HuH-7.5 (cell line): Measurements from ENCODE around the gene NIP7.

Experiments
- DNase-seq: peaks from one replicate; pipeline ENCODE4 v3.0.0; 2011; ENCODE audit warnings: low spot score

The NIP7 gene

DNA sequence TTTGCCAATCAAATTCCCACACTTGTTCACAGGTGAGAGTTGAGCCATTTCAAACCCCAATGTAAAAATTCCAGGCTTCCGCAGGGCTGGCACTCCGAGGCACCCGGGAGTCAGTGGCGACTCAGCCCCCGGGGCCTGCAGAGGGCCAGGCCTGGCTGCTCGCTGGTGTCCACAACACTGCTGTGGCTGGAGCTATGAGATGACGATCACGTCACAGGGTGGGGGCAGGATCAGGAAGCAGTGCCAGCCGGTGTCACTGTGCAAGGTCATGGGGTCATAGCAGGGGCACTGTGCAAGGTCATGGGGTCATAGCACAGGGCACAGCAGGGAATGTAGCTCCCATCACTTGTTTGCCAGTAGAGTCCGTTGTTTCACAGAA, 20.7 kb upstream of the NIP7 start:
- DNase-seq = no peak

DNA sequence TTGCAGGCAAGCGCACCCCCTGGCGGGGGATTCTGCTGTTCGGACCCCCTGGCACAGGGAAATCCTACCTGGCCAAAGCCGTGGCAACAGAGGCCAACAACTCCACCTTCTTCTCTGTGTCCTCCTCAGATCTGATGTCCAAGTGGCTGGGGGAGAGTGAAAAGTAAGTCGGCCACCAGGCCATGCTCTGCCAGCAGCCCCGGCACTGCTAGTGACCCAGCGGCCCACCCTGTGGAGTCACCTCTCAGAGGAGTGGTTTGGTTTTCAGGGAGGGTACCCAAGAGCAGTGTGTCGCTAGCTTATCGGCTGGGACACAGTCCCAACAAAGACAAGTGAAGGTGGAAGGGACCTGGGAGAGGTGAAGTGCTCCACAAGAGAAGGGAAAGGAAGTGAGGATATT, 20.2 kb upstream of the NIP7 start:
- DNase-seq = no peak

DNA sequence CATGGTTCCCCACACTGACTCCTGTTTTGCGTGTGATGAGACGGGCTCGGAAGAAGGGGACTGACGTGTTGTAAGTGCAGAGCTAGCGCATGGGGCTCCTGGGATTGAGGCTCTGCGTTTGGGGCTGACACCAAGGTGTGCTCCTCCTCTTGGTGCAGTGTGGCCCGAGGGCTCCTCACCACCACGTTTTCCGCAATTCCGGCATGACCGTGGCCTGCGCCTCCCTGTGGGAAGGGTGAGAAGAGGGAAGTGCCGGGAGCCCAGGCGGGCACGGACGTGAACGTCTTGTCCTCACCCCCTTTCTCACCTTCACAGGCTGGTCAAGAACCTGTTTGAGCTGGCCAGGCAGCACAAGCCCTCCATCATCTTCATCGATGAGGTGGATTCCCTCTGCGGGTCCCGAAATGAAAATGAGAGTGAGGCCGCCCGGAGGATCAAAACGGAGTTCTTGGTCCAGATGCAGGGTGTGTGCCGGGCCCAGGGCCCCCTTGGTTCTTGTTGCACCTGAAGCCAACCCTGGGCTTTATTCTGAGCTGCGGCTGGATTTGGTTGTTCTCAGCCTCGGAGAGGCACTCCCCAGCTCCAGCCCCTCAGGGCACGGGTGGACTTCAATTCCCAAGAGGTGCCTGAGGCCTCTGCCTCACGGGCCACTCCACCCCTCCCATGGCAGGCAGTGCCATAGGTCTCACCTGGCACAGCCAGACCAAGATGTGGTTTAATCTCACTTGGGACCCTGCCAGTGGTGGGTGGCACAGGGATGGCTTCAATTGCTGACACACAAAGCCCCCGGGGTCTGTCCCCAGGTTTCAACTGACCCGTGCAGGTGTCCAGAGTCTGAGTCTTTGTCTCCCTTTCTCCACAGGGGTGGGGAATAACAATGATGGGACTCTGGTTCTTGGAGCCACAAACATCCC, 19.5 kb upstream of the NIP7 start:
- DNase-seq = no peak

DNA sequence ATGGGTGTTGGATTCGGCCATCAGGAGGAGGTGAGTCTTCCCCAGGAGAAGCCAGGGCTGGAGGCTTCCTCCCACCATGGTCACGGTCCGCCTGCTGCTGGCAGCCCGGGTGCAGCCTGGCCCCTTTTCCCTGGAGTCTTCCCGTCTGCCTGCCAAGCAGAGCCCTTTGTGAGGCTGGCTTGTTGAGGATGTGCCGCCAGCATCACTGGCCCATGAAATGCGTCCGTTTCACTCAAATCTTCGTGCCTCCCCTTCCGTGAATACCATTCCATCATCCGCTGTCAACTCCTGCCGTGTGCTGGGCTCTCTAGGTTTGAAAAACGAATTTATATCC, 18.9 kb upstream of the NIP7 start:
- DNase-seq = no peak

DNA sequence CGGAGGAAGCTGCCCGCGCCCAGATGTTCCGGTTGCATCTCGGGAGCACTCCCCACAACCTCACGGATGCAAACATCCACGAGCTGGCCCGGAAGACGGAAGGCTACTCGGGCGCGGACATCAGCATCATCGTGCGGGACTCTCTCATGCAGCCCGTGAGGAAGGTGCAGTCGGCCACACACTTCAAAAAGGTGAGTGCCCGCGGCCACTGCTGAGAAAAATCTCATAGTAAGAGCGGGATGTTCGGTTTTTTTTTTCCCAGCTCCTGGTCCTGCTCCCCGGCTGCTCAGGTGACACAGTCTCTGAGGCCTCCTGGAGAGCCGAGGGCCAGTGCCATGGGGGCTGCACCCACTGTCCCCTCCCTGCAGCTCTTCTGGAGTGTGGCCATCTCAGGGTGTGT, 18.5 kb upstream of the NIP7 start:
- no peak for DNase-seq

DNA sequence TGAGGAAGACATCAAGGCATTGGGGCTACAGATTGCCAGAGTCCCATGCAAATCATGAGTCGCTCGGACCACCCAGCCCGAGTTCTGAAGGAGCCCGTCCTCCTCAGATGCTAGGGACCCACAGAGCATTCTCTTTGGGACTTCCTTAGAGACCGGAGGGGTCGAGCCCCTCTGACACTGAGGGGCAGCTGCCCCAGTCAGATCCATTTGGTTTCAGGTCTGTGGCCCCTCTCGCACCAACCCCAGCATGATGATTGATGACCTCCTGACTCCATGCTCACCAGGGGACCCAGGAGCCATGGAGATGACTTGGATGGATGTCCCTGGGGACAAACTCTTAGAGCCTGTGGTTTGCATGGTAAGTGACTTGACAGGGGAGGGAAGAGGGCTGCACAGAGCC, 17.2 kb upstream of the NIP7 start:
- no peak for DNase-seq

DNA sequence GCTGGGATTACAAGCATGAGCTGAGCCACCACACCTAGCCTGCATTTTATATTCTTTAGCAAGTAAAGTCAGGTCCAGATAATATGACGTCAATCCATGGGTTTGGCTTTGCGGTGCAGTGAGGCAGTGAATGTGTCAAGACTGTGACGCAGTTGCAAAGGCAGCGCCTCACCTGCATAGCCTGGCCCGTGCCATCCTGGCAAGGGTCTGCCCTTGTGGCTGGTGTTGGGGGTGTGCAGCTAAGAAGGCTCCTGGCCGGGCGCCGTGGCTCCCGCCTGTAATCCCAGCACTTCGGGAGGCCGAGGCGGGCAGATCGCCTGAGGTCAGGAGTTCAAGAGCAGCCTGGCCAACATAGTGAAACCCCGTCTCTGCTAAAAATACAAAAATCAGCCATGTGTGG, 16.2 kb upstream of the NIP7 start:
- DNase-seq = no peak

DNA sequence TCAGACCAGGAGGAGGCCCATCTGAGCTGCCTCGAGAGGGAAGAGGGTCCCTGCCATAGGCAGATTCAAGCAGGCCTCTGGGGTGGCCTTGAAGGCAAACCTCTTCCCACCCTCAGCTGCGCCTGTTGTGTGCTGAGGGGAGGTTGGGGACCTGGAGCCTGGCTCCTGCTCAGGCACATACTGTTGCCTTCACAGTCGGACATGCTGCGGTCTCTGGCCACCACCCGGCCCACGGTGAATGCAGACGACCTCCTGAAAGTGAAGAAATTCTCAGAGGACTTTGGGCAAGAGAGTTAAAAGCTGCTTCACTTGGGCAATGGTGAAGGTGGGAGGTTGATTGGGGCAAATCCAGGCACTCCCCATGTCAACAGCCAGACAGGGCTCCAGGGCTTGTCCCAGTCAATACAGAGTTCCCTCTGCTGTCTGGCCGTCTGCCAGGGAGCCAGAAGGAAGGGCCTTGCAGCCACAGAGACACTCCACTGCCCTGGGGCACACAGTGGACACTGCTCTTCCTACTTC, 15.5 kb upstream of the NIP7 start:
- peak; percentile 67 for DNase-seq

DNA sequence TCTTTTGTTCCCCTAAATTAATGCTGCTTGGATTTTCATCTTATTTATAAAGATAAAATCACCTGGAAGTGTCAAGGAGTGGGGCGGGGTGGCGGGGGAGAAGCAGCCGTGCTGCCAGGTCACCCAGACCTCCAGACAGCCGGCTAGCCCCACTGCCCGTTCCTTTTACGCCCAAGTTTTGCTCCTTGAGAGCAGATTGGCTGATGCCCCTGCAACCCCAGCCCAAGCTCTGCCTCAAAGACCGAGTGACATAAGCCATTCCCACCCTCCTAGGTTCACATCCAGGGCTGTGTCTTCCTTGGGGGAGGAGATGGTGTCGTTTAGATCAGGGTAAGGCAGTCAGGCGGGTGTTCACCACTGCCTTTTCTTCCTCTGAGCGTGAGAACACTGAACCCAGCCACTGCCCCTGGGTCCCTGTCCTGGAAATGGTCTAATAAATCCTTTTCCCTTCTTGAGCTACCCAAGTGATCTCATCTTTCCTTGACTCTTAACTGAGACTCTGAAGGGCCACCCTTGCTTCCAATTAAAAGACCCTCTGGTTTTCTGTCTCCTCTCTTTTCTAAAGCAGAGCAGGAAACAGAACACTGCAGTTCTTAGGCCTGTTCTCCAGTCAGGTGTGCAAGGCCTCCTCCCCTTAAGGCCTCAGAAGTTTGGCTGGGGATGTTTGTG, 14.9 kb upstream of the NIP7 start:
- DNase-seq = no peak

DNA sequence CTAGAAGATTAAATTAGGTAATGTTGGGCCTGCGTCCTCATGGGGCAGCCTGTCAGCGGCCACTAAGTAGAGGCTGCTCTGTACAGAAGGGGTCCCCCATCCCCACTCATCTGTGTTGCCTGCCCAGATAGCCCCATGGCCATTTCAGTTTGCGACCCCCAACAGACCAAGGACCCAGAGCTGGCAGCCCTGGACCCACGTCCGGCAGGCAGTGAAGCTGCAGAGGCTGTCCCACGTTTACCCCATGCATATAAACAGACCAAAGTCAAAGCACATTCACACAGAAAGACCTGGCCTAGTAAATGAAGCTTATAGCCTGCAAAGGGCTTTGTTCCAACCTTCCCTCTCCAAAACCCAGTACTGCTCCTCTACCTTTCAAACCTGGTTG, 13.8 kb upstream of the NIP7 start:
- no peak for DNase-seq

DNA sequence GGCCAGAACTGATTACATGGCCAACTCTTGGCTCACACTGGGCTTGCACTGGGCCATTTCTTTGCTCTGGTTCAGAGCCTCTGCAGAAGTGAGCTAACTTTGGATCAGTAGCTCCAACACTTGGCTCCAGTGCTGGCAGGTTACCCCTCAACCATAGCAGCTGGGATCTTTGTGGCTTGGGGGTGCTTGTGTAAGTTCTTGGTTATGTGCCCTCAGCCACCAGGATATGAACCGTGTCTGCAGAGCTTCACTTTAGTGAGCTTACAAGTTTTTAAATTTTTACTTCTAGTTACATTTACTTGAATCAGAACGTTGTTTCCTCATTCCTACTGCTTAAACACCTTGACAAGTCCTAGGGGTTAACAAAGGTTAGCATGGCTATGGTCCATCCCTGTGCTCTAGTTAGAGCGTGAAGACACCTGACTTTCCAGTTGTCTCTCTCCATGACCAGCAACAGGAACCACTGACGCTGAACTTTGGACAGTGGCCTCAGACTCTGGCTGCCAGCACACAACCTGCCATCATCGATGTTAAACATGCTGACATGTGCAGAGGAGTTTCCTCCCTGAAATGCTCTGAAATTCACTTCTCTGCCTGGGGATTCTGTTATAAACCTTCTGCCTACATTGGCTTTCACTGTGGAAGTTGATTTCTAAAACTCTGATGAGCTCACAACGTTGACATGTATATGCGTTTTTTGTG, 13.2 kb upstream of the NIP7 start:
- DNase-seq = peak; percentile 85

DNA sequence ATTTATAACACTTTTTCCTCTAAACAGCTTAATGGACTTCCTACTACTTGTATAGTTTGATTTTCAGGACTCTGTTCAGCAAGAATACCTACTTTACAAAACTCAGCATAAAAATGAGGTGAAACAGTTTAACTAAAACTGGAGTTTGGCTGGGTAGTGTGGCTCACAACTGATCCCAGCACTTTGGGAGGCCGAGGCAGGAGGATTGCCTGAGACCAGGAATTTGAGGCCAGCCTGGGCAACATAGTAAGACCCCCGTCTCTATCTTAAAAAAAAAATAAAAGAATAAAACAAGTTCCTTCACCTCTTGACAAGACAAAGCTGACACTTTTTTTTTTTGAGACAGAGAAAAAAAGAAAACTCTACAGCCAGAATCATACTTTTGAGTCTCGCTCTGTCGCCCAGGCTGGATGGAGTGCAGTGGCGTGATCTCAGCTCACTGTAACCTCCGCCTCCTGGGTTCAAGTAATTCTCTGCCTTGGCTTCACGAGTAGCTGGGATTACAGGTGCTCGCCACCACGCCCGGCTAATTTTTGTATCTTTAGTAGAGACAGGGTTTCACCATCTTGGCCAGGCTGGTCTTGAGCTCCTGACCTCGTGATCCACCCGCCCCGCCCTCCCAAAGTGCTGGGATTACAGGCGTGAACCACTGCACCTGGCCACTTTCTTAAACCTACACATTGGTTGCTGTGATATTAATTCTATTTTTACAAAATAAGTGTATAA, 11.8 kb upstream of the NIP7 start:
- no peak for DNase-seq

DNA sequence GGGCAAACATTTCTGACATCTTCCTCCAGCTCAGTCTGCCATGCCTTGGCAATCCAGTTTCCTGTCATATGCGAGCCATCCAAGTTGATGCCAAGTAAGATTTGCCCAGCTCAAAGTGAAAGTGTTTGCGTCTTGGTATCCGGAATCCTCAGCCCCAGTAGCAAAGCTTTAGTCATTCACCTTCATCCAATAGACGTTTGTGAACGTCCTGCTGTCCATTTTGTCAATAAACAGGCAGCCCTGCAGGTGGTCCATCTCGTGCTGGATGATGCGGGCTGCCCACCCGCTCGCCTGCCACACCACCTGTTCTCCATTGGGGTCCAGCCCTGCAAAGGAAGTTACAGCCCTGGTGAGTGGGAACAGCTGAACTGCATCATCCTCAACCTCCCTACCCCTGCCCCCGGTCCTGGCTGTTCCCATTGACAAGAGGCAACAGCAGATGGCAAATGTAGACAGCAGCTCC, 10.7 kb upstream of the NIP7 start:
- no peak for DNase-seq

DNA sequence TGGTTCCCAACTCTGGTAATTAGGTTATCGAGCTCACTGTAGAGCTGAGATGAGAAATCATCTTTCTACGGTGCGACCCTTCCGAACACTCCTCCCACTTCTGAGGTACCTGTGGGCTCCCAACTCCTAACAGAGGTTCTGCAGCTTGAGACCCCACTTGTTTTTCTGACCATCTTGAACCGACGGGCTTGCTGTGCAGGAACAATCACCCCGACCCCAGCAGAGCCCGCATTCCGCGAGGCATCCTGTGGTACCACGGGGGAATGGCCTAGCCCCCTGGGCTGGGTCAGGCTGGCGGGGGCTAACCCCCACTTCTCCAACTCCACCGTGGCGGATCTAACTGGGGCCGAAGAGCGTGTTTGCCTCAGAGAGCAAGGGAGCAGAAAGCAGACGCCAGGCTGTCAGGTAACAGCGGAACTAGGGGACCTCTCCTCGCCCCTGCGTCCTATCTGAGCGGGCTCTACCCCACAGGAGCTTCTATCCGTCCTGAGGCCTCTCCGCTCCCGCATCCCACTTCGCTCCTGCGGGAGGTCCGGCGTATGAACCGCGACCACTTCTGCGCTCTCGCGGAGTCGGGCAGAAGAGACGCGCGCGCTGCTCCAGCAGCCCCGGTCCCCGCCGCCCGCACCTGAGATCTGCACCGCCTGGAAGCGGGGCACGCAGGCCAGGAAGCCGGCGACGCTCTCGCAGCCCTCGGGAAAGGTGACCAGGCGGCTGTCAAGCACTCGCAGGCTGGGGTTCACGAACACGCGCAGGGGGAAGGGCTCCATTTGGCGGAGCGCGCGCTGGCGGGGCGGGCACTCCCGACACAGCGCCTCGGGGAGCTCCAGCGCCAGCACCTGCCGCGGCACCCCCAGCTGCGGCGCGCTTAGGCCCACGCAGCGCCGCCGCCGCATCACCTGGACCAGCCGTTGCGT, 9.9 kb upstream of the NIP7 start:
- DNase-seq = no peak

DNA sequence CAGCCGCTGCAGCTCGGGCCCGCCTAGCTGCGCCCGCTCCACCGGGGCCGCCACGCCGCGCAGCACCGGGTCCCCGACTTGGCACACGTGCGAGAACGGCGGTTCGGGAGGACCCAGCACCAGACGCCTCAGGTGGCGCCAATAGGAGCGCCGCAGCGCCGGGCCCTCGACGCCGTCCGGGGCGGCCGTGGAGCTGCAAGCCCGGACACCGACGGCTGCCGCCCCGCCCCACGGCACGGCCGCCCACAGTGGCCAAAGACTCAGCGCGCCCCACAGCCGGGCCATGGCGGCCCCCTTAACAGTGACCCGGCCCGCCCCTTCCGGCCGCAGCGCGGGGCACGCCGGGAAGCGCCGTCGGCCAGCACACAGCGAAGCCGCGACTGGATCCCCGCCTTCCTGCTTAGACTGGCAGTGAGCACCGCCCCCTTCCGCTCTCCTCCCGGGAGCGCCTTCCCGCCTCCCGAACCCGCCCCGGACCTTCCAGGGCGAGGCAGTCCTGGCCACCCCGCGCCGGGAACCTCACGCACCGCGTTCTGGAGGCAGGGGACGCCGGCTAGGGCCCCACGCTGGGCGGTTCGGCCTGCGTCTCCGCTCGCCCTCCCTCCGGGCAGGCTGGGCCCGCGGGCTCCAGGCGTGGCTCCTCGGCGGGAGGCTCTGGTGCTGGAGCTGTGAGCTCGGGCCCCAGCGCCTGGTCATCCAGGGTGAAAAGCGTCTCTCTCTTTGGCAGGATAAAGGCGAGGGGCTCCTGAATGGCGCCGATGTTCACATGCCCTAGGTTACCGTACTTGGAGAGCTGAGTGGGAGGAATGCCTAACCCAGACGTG, 9.1 kb upstream of the NIP7 start, which contains the start of gene PDF:
Gene PDF (minus strand): TSS at position 303 of the 824 bp plus-strand sequence. CDS start 18 bp downstream, at position 285.
- peak; percentile 96 for DNase-seq

DNA sequence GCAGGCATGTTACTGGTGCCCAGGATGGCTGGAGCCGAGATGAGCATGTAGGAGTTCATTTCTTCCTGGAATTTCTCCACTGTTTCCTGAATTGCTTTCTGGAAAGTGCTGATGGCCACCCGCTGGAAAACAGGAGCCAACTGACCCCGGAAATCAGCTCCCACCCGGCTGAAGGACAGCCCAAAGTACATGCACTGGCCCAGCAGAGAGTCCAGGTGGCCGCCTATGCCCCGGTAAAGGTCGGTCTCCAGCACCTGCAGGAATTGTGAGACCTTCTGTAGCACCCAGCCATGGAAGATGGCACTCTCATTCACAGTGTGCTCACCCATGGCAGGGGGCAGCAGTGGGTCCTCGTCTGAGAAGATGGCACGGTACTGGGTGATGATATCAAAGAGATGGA, 4.9 kb upstream of the NIP7 start:
- DNase-seq = no peak

DNA sequence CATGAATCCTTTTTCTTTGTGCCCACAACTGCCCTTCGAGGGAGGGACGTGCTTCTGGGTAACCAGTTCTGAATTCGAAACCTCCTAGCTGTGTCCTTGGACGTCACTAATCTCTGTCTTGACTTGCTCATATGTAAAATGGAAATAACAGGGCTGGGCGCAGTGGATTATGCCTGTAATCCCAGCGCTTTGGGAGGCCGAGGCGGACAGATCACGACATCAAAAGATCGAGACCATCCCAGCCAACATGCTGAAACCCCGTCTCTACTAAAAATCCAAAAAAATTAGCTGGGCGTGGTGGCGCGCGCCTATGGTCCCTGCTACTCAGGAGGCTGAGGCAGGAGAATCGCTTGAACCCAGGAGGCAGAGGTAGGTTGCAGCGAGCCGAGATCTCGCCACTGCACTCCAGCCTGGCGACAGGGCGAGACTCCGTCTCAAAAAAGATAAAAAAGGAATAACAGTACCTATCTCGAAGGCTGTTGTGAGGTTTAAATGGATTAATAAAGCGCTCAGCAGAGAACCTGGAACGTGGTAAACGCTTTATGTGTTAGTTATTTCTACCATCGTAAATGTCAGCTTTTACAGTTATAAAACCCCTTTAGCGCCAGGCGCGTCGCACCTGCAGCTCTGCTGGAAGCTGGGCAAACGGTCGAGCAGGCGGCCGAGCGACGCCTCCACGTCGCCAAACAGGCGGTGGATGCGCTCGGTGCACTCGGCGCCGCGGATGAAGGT, 849 bp upstream of the NIP7 start:
- DNase-seq = no peak

DNA sequence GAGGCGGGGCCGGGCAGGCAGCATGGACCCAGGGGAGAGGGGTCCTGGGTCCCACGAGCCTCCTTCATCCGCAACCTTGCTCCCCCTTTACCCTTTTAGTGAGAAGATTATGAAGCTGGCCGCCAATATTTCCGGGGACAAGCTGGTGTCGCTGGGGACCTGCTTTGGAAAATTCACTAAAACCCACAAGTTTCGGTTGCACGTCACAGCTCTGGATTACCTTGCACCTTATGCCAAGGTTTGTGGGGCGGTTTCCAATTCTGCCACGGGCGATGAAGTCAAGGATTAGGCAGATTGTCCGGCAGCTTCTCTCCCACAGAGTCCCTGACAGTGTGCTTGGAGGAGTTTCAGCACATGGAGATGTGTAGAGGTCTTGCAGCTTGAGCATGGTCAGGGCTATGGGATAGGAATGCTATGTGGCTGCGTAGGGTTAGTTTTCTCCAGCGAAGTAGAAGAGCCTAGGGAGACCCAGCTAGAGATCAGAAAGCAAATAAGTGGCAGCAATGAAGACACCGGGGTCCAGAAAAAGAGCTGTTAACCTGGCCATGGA, 598 bp downstream of the NIP7 start:
- DNase-seq = no peak

DNA sequence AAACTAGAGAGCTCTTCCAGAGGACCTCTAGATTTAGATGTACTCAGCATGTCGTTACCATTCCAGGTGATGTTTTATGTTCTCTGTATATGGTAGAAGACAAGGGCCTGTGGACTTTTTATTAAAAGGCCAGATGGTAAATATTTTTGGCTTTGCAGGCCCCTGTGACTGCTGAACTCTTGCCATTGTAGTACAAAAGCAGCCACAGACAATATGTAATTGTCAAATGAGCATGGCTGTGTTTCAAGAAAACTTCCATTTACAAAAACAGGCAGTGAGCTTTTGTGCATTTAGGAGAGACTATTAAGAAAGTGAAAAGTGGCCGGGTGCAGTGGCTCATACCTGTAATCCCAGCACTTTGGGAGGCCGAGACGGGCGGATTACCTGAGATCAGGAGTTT, 4.6 kb downstream of the NIP7 start:
- DNase-seq = no peak
